H1 (cell line): Measurements from ENCODE around the gene C12orf75. TPM values are rescaled to one million over a fixed set of nuclear protein-coding genes. Genes with fewer than 3 reads are reported as not detected.

Source experiments
- CTCF ChIA-PET: fragments of 300-600 bp; sonication (Branson Sonifier 250); formaldehyde crosslinking; loops from one replicate; lab custom pipeline; 2021; ENCODE audit not compliant: partially characterized antibody; lab: Charles Lee
- POLR2A ChIA-PET: fragments of 300-600 bp; sonication (Branson Sonifier 250); formaldehyde crosslinking; loops from one replicate; lab custom pipeline; 2021; ENCODE audit warnings: inconsistent platforms; ENCODE audit not compliant: partially characterized antibody; lab: Charles Lee
- DNase-seq, 2 experiments: peaks; one replicate each; pipeline versions ENCODE4 v3.0.0 to v3.0.0-alpha.2; 2010 to 2022; ENCODE audit warnings: low spot score in 2 of 2, low read depth in 1 of 2, mixed read lengths in 1 of 2
- FAIRE-seq: peaks from 2 replicates; lab custom pipeline; 2011; peaks lifted over from hg19 to GRCh38; lab: Jason Lieb, UNC
- H2AFZ ChIP-seq: 2 replicates; pipeline ENCODE4 v1.8.1; 2012; ENCODE audit warnings: low read length, inconsistent platforms
- H2AK5ac ChIP-seq: 2 replicates; pipeline ENCODE4 v1.6.1; 2013; ENCODE audit warnings: low read depth, low read length
- H2BK120ac ChIP-seq: replicated peaks from 2 replicates; pipeline ENCODE3; 2013; ENCODE audit warnings: low read depth, low read length, inconsistent platforms
- H2BK12ac ChIP-seq: 2 replicates; pipeline ENCODE4 v1.6.1; 2013; ENCODE audit warnings: low read depth, low read length
- H2BK15ac ChIP-seq: 2 replicates; pipeline ENCODE4 v1.6.1; 2013; ENCODE audit warnings: low read length
- H2BK20ac ChIP-seq: 2 replicates; pipeline ENCODE4 v1.6.1; 2013; ENCODE audit warnings: low read length
- H2BK5ac ChIP-seq: 2 replicates; pipeline ENCODE4 v1.6.1; 2013; ENCODE audit warnings: low read depth, low read length
- H3K14ac ChIP-seq: 2 replicates; pipeline ENCODE4 v1.6.1; 2013; ENCODE audit warnings: inconsistent platforms; ENCODE audit not compliant: insufficient read length
- H3K18ac ChIP-seq: 2 replicates; pipeline ENCODE4 v1.6.1; 2013; ENCODE audit warnings: low read length; ENCODE audit errors: extremely low read depth
- H3K23ac ChIP-seq: 2 replicates; pipeline ENCODE4 v1.6.1; 2013; ENCODE audit warnings: inconsistent platforms; ENCODE audit not compliant: insufficient read length
- H3K23me2 ChIP-seq: 2 replicates; pipeline ENCODE4 v1.6.1; 2013; ENCODE audit warnings: low read depth, low read length
- H3K27ac ChIP-seq: 2 replicates; pipeline ENCODE4 v1.6.1; 2011; ENCODE audit warnings: low read depth, low read length, inconsistent platforms
- H3K27me3 ChIP-seq, 4 experiments: replicated peaks in 1 of 4; 1 replicate in 1 of 4; 2 replicates in 3 of 4; pipeline versions ENCODE4 v1.6.1 to v1.8.1; 2011 to 2013; ENCODE audit warnings: low read length in 3 of 4, mild to moderate bottlenecking in 3 of 4, inconsistent platforms in 2 of 4, mixed read lengths in 2 of 4, moderate library complexity in 1 of 4; ENCODE audit not compliant: control insufficient read depth in 3 of 4, insufficient read depth in 3 of 4; ENCODE audit errors: extremely low read depth in 1 of 4
- H3K36me3 ChIP-seq, 4 experiments: 2 replicates each; pipeline versions ENCODE4 v1.6.1 to v1.8.1; 2011 to 2013; ENCODE audit warnings: mild to moderate bottlenecking in 4 of 4, low read length in 3 of 4, moderate library complexity in 2 of 4, control low read depth in 1 of 4, inconsistent platforms in 1 of 4; ENCODE audit not compliant: insufficient read depth in 4 of 4, control insufficient read depth in 2 of 4
- H3K4ac ChIP-seq: replicated peaks from 2 replicates; pipeline ENCODE3; 2013; ENCODE audit warnings: low read length, low read depth, mixed read lengths, inconsistent platforms; ENCODE audit not compliant: insufficient read length
- H3K4me1 ChIP-seq, 4 experiments: replicated peaks in 1 of 4; 1 replicate in 1 of 4; 2 replicates in 3 of 4; pipeline versions ENCODE4 v1.6.1 to v1.8.1; 2011 to 2013; ENCODE audit warnings: low read length in 3 of 4, inconsistent platforms in 2 of 4, mixed read lengths in 1 of 4; ENCODE audit not compliant: insufficient read depth in 4 of 4, control insufficient read depth in 3 of 4
- H3K4me2 ChIP-seq, 2 experiments: 2 replicates each; pipeline versions ENCODE4 v1.6.1 to v1.8.1; 2011 to 2013; ENCODE audit warnings: low read depth in 2 of 2, low read length in 2 of 2, control low read depth in 1 of 2, inconsistent platforms in 1 of 2, mild to moderate bottlenecking in 1 of 2; ENCODE audit not compliant: insufficient read depth in 1 of 2
- H3K4me3 ChIP-seq, 4 experiments: fragments of 200-600, 300-600 bp in 1 of 4; sonication (generic), shearing (Covaris generic), sonication (Bioruptor Twin) in 1 of 4; 2 replicates each; pipeline versions ENCODE4 v1.5.1 to v1.8.1; 2011 to 2016; ENCODE audit warnings: low read length in 4 of 4, low read depth in 3 of 4, control low read depth in 2 of 4, inconsistent platforms in 2 of 4, mild to moderate bottlenecking in 2 of 4, mixed read lengths in 1 of 4, moderate library complexity in 1 of 4; ENCODE audit not compliant: insufficient read depth in 2 of 4; ENCODE audit errors: extremely low read depth in 1 of 4
- H3K56ac ChIP-seq: replicated peaks from 2 replicates; pipeline ENCODE3; 2013; ENCODE audit warnings: low read depth, mild to moderate bottlenecking, mixed read lengths, low read length, inconsistent platforms; ENCODE audit not compliant: insufficient read length
- H3K79me1 ChIP-seq: 2 replicates; pipeline ENCODE4 v1.6.1; 2013; ENCODE audit warnings: low read depth, low read length, control low read depth
- H3K79me2 ChIP-seq, 2 experiments: 2 replicates each; pipeline versions ENCODE4 v1.6.1 to v1.8.1; 2012 to 2013; ENCODE audit warnings: low read length in 2 of 2, mild to moderate bottlenecking in 2 of 2, inconsistent platforms in 1 of 2; ENCODE audit not compliant: insufficient read depth in 2 of 2, control insufficient read depth in 1 of 2
- H3K9ac ChIP-seq, 4 experiments: replicated peaks in 1 of 4; 1 replicate in 1 of 4; 2 replicates in 3 of 4; pipeline versions ENCODE4 v1.6.1 to v1.8.1; 2011 to 2013; ENCODE audit warnings: low read depth in 3 of 4, low read length in 3 of 4, control low read depth in 2 of 4, mild to moderate bottlenecking in 2 of 4, moderate library complexity in 2 of 4, inconsistent platforms in 1 of 4; ENCODE audit errors: extremely low read depth in 1 of 4
- H3K9me3 ChIP-seq, 2 experiments: 2 replicates each; pipeline versions ENCODE4 v1.6.1 to v1.8.1; 2012 to 2013; ENCODE audit warnings: mild to moderate bottlenecking in 2 of 2, moderate library complexity in 2 of 2, control low read depth in 1 of 2, inconsistent platforms in 1 of 2, low read depth in 1 of 2, low read length in 1 of 2, mixed read lengths in 1 of 2; ENCODE audit not compliant: insufficient read depth in 2 of 2
- H4K20me1 ChIP-seq, 2 experiments: replicated peaks in 1 of 2; 2 replicates each; pipeline versions ENCODE3 to v1.8.1; 2011 to 2013; ENCODE audit warnings: inconsistent platforms in 2 of 2, low read length in 2 of 2, mild to moderate bottlenecking in 1 of 2; ENCODE audit not compliant: insufficient read depth in 2 of 2, control insufficient read depth in 1 of 2
- H4K5ac ChIP-seq: 2 replicates; pipeline ENCODE4 v1.6.1; 2013; ENCODE audit warnings: low read length, low read depth, mixed read lengths, inconsistent platforms; ENCODE audit not compliant: insufficient read length
- H4K8ac ChIP-seq: 2 replicates; pipeline ENCODE4 v1.8.0; 2013; ENCODE audit warnings: mild to moderate bottlenecking, moderate library complexity, low read length, inconsistent platforms; ENCODE audit not compliant: insufficient read depth; ENCODE audit errors: extremely low read depth
- H4K91ac ChIP-seq: replicated peaks from 2 replicates; pipeline ENCODE3; 2013; ENCODE audit warnings: low read length, mixed read lengths, inconsistent platforms; ENCODE audit not compliant: insufficient read length
- EZH2 ChIP-seq: fragments of 200-600 bp; sonication (generic); IDR thresholded peaks from 2 replicates; pipeline ENCODE4 v1.7.1; 2012; ENCODE audit warnings: low read depth, mild to moderate bottlenecking, moderate library complexity, low read length, inconsistent platforms; ENCODE audit not compliant: severe bottlenecking
- HDAC2 ChIP-seq, 2 experiments: fragments of 300-600 bp in 1 of 2; sonication (generic) in 1 of 2; IDR thresholded peaks; 2 replicates each; pipeline ENCODE4 v1.6.1; 2011 to 2012; ENCODE audit warnings: low read depth in 2 of 2, low read length in 2 of 2, mild to moderate bottlenecking in 2 of 2, moderate library complexity in 2 of 2, borderline replicate concordance in 1 of 2, inconsistent platforms in 1 of 2
- SP1 ChIP-seq: IDR thresholded peaks from 2 replicates; pipeline ENCODE4 v1.6.1; 2011; ENCODE audit warnings: low read depth, low read length
- WGBS, 2 experiments: shearing (Covaris generic) in 1 of 2; methylation state at CpG; one replicate each; pipeline versions ENCODE4 v1.1.6 to v1.1.7; 2013 to 2015; ENCODE audit warnings: low lambda C conversion rate in 2 of 2, mixed read lengths in 2 of 2, inconsistent platforms in 1 of 2, low coverage in 1 of 2, missing lambda C conversion rate in 1 of 2; ENCODE audit not compliant: insufficient replicate concordance in 2 of 2, insufficient coverage in 1 of 2, insufficient read length in 1 of 2; ENCODE audit errors: extremely low coverage in 1 of 2, missing lambda C conversion rate in 1 of 2; 5-methylcytosine and 5-hydroxymethylcytosine counted together
- polyA plus RNA-seq, 7 experiments: library from polyadenylated mRNA; depleted of rRNA in 3 of 7; stranded (reverse) in 5 of 7; unstranded in 2 of 7; fragments of >200 nt in 5 of 7; fragments of 200-250 nt in 2 of 7; gene quantifications; 1 replicate in 5 of 7; 2 replicates in 1 of 7; 4 replicates in 1 of 7; pipeline versions ENCODE4 v1.2.1 to v1.2.3, GENCODE V29; 2011 to 2013; ENCODE audit warnings: missing spikeins in 2 of 7, mixed read lengths in 2 of 7
- total RNA-seq: library from RNA; stranded (reverse); fragmentation: NEBNext Ultra II Directional; extraction: Animal tissue kit (Norgen Biotek cat#: 25700); gene quantifications from 2 replicates; pipeline ENCODE4 v1.2.1, GENCODE V29; 2021

Gene C12orf75
- total and polyA plus RNA-seq, 2 of the 8 experiments (the other 6 are each of a cell fraction or from before 2014, with no cell fraction given), result 26.4 to 41.2 TPM

GRCh38 chr12:105401198-105401597, 70.7 kb downstream of the C12orf75 start:
- Histone ChIP-seq H3K4me1 (no peaks in the 10 kb centered on the region), H3K27ac (no peak overlapping the region), H3K4me2 (no peak overlapping the region), H3K18ac (no peak overlapping the region), H3K14ac (no peak overlapping the region), H3K36me3 (no peaks in the 10 kb centered on the region), H3K4ac (no peak overlapping the region), H2AK5ac (no peak overlapping the region), H4K8ac (no peak overlapping the region), H2BK12ac (no peak overlapping the region), H4K91ac (no peak overlapping the region), H3K4me3 (no peak overlapping the region), H3K27me3 (no peaks in the 10 kb centered on the region), H4K20me1 (no peaks in the 10 kb centered on the region), H2BK120ac (no peak overlapping the region), H3K23me2 (no peaks in the 10 kb centered on the region), H3K79me1 (no peaks in the 10 kb centered on the region), H2AFZ (no peak overlapping the region), H2BK5ac (no peak overlapping the region), H2BK20ac (no peak overlapping the region), H3K9me3 (peaks cover 0 to 5% of the 10 kb centered on the region in 2 experiments; a peak in 3 of 4 replicates), H4K5ac (no peak overlapping the region), H2BK15ac (no peak overlapping the region), H3K56ac (no peak overlapping the region), H3K9ac (no peak overlapping the region), H3K23ac (no peak overlapping the region), H3K79me2 (no peaks in the 10 kb centered on the region)
- DNase-seq, result no peak
- 96% methylated on average over 4 of the region's 4 CpGs; no CpG with 5 or more reads in 1 of the 2 experiments for WGBS, 2 experiments
- POLR2A ChIA-PET, result interaction anchor here (1.0 kb wide), 1 partner anchor 17 kb away, joined by 4 read pairs; no protein-coding TSS in a partner anchor
- no peak for FAIRE-seq
- TF ChIP-seq SP1, result no peak
- TF ChIP-seq HDAC2 (IDR thresholded peaks at IDR 0.05; ENCODE audit: borderline replicate concordance in 1 of 2, low read depth in 2 of 2, low read length in 2 of 2), result no peak
- TF ChIP-seq EZH2, result no peak
- CTCF ChIA-PET, result interaction anchor here (0.5 to 0.7 kb wide), 2 partner anchors 821 to 1316 kb away, joined by 3 read pairs; no protein-coding TSS in a partner anchor
